PC-3 (cell line): ENCODE data around the gene TAF11. TPM values are rescaled to one million over a fixed set of nuclear protein-coding genes. Genes with fewer than 3 reads are reported as not detected.

ENCODE experiments used
- ATAC-seq: fragments of 200-7000 bp; cut with Tn5 transposase; 2 replicates; pipeline ENCODE4 v1.9.1; 2020; ENCODE audit warnings: mild to moderate bottlenecking, moderate library complexity
- BruUV-seq: library from RNA; stranded (reverse); fragments of 400-500 nt; replicated peaks from 2 replicates; lab custom pipeline; 2021; lab: Mats Ljungman, UMichigan
- CTCF ChIA-PET: fragments of 300-600 bp; sonication (Branson Sonifier 250); formaldehyde crosslinking; loops from one replicate; lab custom pipeline; 2022; ENCODE audit warnings: antibody characterized with exemption; lab: Charles Lee
- POLR2A ChIA-PET: fragments of 300-600 bp; sonication (Branson Sonifier 250); formaldehyde crosslinking; loops from one replicate; lab custom pipeline; 2022; ENCODE audit warnings: antibody characterized with exemption; ENCODE audit not compliant: unreplicated experiment; lab: Charles Lee
- DNase-seq: peaks from one replicate; pipeline ENCODE4 v3.0.0-alpha.2; 2015
- H2AFZ ChIP-seq: fragments of 300-600 bp; sonication (generic); 2 replicates; pipeline ENCODE4 v1.6.0; 2016; ENCODE audit warnings: antibody characterized with exemption, low read length
- H3F3A ChIP-seq: fragments of 300-600 bp; sonication (generic); one replicate; pipeline ENCODE4 v1.6.0; 2017; ENCODE audit warnings: antibody characterized with exemption, low read length, control low read depth, mild to moderate bottlenecking; ENCODE audit not compliant: unreplicated experiment
- H3K27ac ChIP-seq: fragments of 300-600 bp; sonication (generic); 2 replicates; pipeline ENCODE4 v1.5.1; 2016; ENCODE audit warnings: mild to moderate bottlenecking, low read length
- H3K27me3 ChIP-seq: fragments of 300-600 bp; sonication (generic); 2 replicates; pipeline ENCODE4 v1.6.1; 2016; ENCODE audit warnings: low read length, mixed read lengths
- H3K36me3 ChIP-seq: fragments of 300-600 bp; sonication (generic); 2 replicates; pipeline ENCODE4 v1.6.1; 2016; ENCODE audit warnings: low read depth, mixed run types, low read length, mixed read lengths
- H3K4me1 ChIP-seq: fragments of 300-600 bp; sonication (generic); 2 replicates; pipeline ENCODE4 v1.5.1; 2016; ENCODE audit warnings: low read length; ENCODE audit not compliant: insufficient read depth
- H3K4me2 ChIP-seq: fragments of 300-600 bp; sonication (generic); 2 replicates; pipeline ENCODE4 v1.6.0; 2016; ENCODE audit warnings: low read length
- H3K4me3 ChIP-seq: fragments of 300-600 bp; sonication (generic); 2 replicates; pipeline ENCODE4 v1.5.1; 2016; ENCODE audit warnings: mild to moderate bottlenecking, low read length, mixed read lengths
- H3K79me2 ChIP-seq: fragments of 300-600 bp; sonication (generic); 2 replicates; pipeline ENCODE4 v1.6.1; 2017; ENCODE audit warnings: low read length, mixed read lengths
- H3K9ac ChIP-seq: fragments of 300-600 bp; sonication (generic); 2 replicates; pipeline ENCODE4 v1.6.0; 2016; ENCODE audit warnings: mild to moderate bottlenecking, low read length
- H3K9me2 ChIP-seq: fragments of 300-600 bp; sonication (generic); replicated peaks from 2 replicates; pipeline ENCODE4 v1.6.1; 2016; ENCODE audit warnings: mixed run types, low read length, mixed read lengths
- H3K9me3 ChIP-seq: fragments of 300-600 bp; sonication (generic); 2 replicates; pipeline ENCODE4 v1.6.1; 2016; ENCODE audit warnings: low read length, mixed read lengths
- H4K20me1 ChIP-seq: fragments of 300-600 bp; sonication (generic); 2 replicates; pipeline ENCODE4 v1.6.1; 2016; ENCODE audit warnings: low read length, mixed read lengths
- EZH2 ChIP-seq: fragments of 300-600 bp; sonication (generic); IDR thresholded peaks from one replicate; pipeline ENCODE4 v1.6.1; 2017; ENCODE audit warnings: antibody characterized with exemption, mild to moderate bottlenecking, low read length; ENCODE audit not compliant: unreplicated experiment
- EZH2phosphoT487 ChIP-seq: fragments of 300-600 bp; sonication (generic); IDR thresholded peaks from 2 replicates; pipeline ENCODE4 v1.6.1; 2018; ENCODE audit warnings: mild to moderate bottlenecking, antibody characterized with exemption, low read length, borderline replicate concordance
- intact Hi-C: fragments of 100-400 bp; cut with micrococcal nuclease; formaldehyde crosslinking; loops from 2 replicates; pipeline ENCODE4 v1.9.0; 2023
- total RNA-seq: library from RNA; depleted of rRNA; stranded (reverse); fragments of >200 nt; gene quantifications from 2 replicates; pipeline ENCODE4 v1.2.3, GENCODE V29; 2014
- TF ChIP-seq, protein P1 (sequence below): fragments of 300-600 bp; sonication (generic); conservative IDR thresholded peaks from 2 replicates; pipeline ENCODE4 v1.5.1; 2017; ENCODE audit warnings: antibody characterized with exemption, low read depth, mild to moderate bottlenecking, low read length

The TAF11 gene
- total RNA-seq, 1 experiment from 2014 or later = 24.1 TPM

- peaks cover 18% of the 10 kb centered on the region for H3K36me3 ChIP-seq
Measured at GRCh38 chr6:34864007-34864406, 23.8 kb downstream of the TAF11 start.

GRCh38 chr6:34860776-34861175 lies 27.1 kb downstream of the TAF11 start:
- Histone ChIP-seq H3K27ac (no peak overlapping the region), H3K9me2 (no peaks in the 10 kb centered on the region), H3K79me2 (no peaks in the 10 kb centered on the region), H3K9ac (no peak overlapping the region), H3K4me2 (no peak overlapping the region), H3F3A (no peaks in the 10 kb centered on the region), H3K36me3 (peaks cover 39% of the 10 kb centered on the region), H3K4me3 (no peak overlapping the region), H3K9me3 (no peaks in the 10 kb centered on the region), H3K4me1 (no peaks in the 10 kb centered on the region), H4K20me1 (no peaks in the 10 kb centered on the region), H3K27me3 (no peaks in the 10 kb centered on the region), H2AFZ (no peak overlapping the region)
- TF ChIP-seq, protein P1, sequence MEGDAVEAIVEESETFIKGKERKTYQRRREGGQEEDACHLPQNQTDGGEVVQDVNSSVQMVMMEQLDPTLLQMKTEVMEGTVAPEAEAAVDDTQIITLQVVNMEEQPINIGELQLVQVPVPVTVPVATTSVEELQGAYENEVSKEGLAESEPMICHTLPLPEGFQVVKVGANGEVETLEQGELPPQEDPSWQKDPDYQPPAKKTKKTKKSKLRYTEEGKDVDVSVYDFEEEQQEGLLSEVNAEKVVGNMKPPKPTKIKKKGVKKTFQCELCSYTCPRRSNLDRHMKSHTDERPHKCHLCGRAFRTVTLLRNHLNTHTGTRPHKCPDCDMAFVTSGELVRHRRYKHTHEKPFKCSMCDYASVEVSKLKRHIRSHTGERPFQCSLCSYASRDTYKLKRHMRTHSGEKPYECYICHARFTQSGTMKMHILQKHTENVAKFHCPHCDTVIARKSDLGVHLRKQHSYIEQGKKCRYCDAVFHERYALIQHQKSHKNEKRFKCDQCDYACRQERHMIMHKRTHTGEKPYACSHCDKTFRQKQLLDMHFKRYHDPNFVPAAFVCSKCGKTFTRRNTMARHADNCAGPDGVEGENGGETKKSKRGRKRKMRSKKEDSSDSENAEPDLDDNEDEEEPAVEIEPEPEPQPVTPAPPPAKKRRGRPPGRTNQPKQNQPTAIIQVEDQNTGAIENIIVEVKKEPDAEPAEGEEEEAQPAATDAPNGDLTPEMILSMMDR = no peak
- no peak for TF ChIP-seq EZH2phosphoT487
- no peak for TF ChIP-seq EZH2
- no TSS peak for BruUV-seq
- intact Hi-C loops = no loop called here
- DNase-seq (no peak), ATAC-seq (no peak)
- ChIA-PET CTCF (no interaction called here), POLR2A (no interaction called here)

More at GRCh38 chr6:34864007-34864406, 23.8 kb downstream of the TAF11 start:
- POLR2A ChIA-PET = no interaction called here
- Histone ChIP-seq H3K9ac (no peak overlapping the region), H4K20me1 (no peaks in the 10 kb centered on the region), H3K4me1 (no peaks in the 10 kb centered on the region), H3K4me3 (no peak overlapping the region), H3K4me2 (no peak overlapping the region), H3K27me3 (no peaks in the 10 kb centered on the region), H3F3A (no peaks in the 10 kb centered on the region), H3K27ac (no peak overlapping the region), H3K9me2 (no peaks in the 10 kb centered on the region), H3K79me2 (no peaks in the 10 kb centered on the region), H2AFZ (no peak overlapping the region), H3K9me3 (no peaks in the 10 kb centered on the region)
- CTCF ChIA-PET = no interaction called here
- no TSS peak for BruUV-seq
- TF ChIP-seq, protein P1 = no peak
- no peak for TF ChIP-seq EZH2
- TF ChIP-seq EZH2phosphoT487 = no peak
- no peak for DNase-seq
- no peak for ATAC-seq
- intact Hi-C loops = no loop called here

DNA sequence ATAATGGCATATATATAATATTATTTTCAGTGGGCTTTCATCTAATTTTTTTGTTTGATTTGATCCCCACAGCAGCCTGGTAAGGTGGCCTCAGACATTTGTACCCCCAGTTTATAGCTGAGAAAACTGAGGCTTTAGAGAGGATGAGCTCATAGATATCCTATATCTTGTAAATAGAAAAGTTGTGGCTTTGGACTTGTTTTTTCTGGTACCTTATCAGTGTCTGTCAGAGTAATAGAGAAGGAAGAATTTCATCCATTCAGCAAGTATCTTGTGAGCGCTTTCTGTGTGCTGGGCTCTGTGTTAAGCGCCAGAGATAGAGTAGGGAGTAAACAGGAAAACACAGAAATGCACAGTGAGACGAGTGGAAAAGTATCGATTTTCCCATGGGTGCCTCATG lies 27.9 kb downstream of the TAF11 start:
- Histone ChIP-seq H3K9ac (no peak overlapping the region), H2AFZ (no peak overlapping the region), H3K9me2 (no peaks in the 10 kb centered on the region), H3K27me3 (no peaks in the 10 kb centered on the region), H3K4me2 (no peak overlapping the region), H4K20me1 (no peaks in the 10 kb centered on the region), H3K36me3 (peaks cover 45% of the 10 kb centered on the region), H3K9me3 (no peaks in the 10 kb centered on the region), H3K4me1 (no peaks in the 10 kb centered on the region), H3K27ac (no peak overlapping the region), H3F3A (no peaks in the 10 kb centered on the region), H3K4me3 (no peak overlapping the region), H3K79me2 (no peaks in the 10 kb centered on the region)
- TF ChIP-seq, protein P1 = no peak
- TF ChIP-seq EZH2phosphoT487 (no peak), EZH2 (no peak)
- ChIA-PET CTCF (interaction anchor here (0.6 kb wide), 1 partner anchor 9 kb away, joined by 3 read pairs; no protein-coding TSS in a partner anchor), POLR2A (no interaction called here)
- ATAC-seq (no peak), DNase-seq (no peak)
- no TSS peak for BruUV-seq
- intact Hi-C loops = no loop called here
